ENCODE results near the gene UBE2D2. TPM values are rescaled to one million over a fixed set of nuclear protein-coding genes. Genes with fewer than 3 reads are reported as not detected.

The UBE2D2 gene
- total and polyA plus RNA-seq, 5 experiments from 2014 or later = 223 to 403 (median 356) TPM

GRCh38 chr5:139631520-139632165, 70.5 kb downstream of the UBE2D2 start:
- DNase-seq (no peak), ATAC-seq (no peak)
- POLR2A ChIA-PET = interaction anchor here (0.7 to 6.6 kb wide), 5 partner anchors 53 to 129 kb away, joined by 3 to 41 read pairs (median 3); partner anchors contain the start of gene UBE2D2
- Mint-ChIP-seq H3K4me3 (no peak overlapping the region), H3K4me1 (peaks cover 19 to 39% (median 36%) of the 10 kb centered on the region in 4 donors), H3K27ac (peak overlapping the region in 4 of 10 donors; percentile 13 to 39 (median 26)), H3K9me3 (no peaks in the 10 kb centered on the region), H3K27me3 (no peaks in the 10 kb centered on the region), H3K36me3 (peaks cover 0 to 36% (median 0%) of the 10 kb centered on the region in 3 donors)

GRCh38 chr5:139633295-139634027, 72.3 kb downstream of the UBE2D2 start:
- H3K36me3 Mint-ChIP-seq = peaks cover 0 to 19% (median 0%) of the 10 kb centered on the region in 3 donors
- H3K27ac Mint-ChIP-seq = peak overlapping the region in 9 of 10 donors; percentile 20 to 83 (median 45)
- DNase-seq (peak; percentile 39 to 76 (median 61)), ATAC-seq (peak; percentile 30 to 41)
- H3K4me3 Mint-ChIP-seq = no peak overlapping the region
- no peaks in the 10 kb centered on the region for H3K27me3 Mint-ChIP-seq
- peaks cover 26 to 50% (median 45%) of the 10 kb centered on the region in 4 donors for H3K4me1 Mint-ChIP-seq
- POLR2A ChIA-PET = interaction anchor here (0.5 to 6.6 kb wide), 11 partner anchors 11 to 216 kb away, joined by 3 to 41 read pairs (median 5); partner anchors contain the start of gene UBE2D2
- no peaks in the 10 kb centered on the region for H3K9me3 Mint-ChIP-seq

- Mint-ChIP-seq H3K27me3 (no peaks in the 10 kb centered on the region), H3K36me3 (peaks cover 0 to 16% (median 0%) of the 10 kb centered on the region in 3 donors)
These were observed 72.8 kb downstream of the UBE2D2 start for GRCh38 chr5:139634028-139634325.

GRCh38 chr5:139634541-139634940, 73.4 kb downstream of the UBE2D2 start:
- POLR2A ChIA-PET = interaction anchor here (0.6 to 6.6 kb wide), 9 partner anchors 10 to 136 kb away, joined by 3 to 41 read pairs (median 7); partner anchors contain the start of gene CXXC5
- H3K36me3 Mint-ChIP-seq = peaks cover 0 to 10% (median 0%) of the 10 kb centered on the region in 3 donors
- peak in 1 of 10 donors; percentile 38 for DNase-seq
- no peak for ATAC-seq
- H3K4me3 Mint-ChIP-seq = peak overlapping the region in 1 of 10 donors; percentile 28
- peak overlapping the region in 5 of 10 donors; percentile 31 to 89 (median 77) for H3K27ac Mint-ChIP-seq
- H3K4me1 Mint-ChIP-seq = peaks cover 28 to 57% (median 52%) of the 10 kb centered on the region in 4 donors
- no peaks in the 10 kb centered on the region for H3K9me3 Mint-ChIP-seq
- no peaks in the 10 kb centered on the region for H3K27me3 Mint-ChIP-seq

More at GRCh38 chr5:139634028-139634325, 72.8 kb downstream of the UBE2D2 start:
- Mint-ChIP-seq H3K4me3 (no peak overlapping the region), H3K4me1 (peaks cover 28 to 56% (median 50%) of the 10 kb centered on the region in 4 donors), H3K9me3 (no peaks in the 10 kb centered on the region), H3K27ac (peak overlapping the region in 5 of 10 donors; percentile 31 to 67 (median 49))
- ATAC-seq = no peak
- peak in 1 of 10 donors; percentile 57 for DNase-seq
- POLR2A ChIA-PET = interaction anchor here (0.6 to 6.6 kb wide), 10 partner anchors 11 to 137 kb away, joined by 3 to 41 read pairs (median 4); partner anchors contain the start of genes CXXC5 and UBE2D2

GRCh38 chr5:139635191-139635590, 74.1 kb downstream of the UBE2D2 start:
- Mint-ChIP-seq H3K27ac (peak overlapping the region; percentile 48 to 89 (median 82)), H3K27me3 (no peaks in the 10 kb centered on the region), H3K9me3 (no peaks in the 10 kb centered on the region), H3K4me3 (peak overlapping the region in 3 of 10 donors; percentile 8 to 75 (median 43)), H3K4me1 (peaks cover 28 to 57% (median 55%) of the 10 kb centered on the region in 4 donors), H3K36me3 (peaks cover 0 to 5% (median 0%) of the 10 kb centered on the region in 3 donors)
- DNase-seq = no peak
- ATAC-seq = no peak
- POLR2A ChIA-PET = interaction anchor here (0.5 to 6.6 kb wide), 15 partner anchors 8 to 136 kb away, joined by 3 to 116 read pairs (median 7); partner anchors contain the start of genes CXXC5 and UBE2D2

GRCh38 chr5:139635606-139636206, 74.6 kb downstream of the UBE2D2 start:
- Mint-ChIP-seq H3K4me1 (peaks cover 28 to 57% (median 55%) of the 10 kb centered on the region in 4 donors), H3K27ac (peak overlapping the region; percentile 62 to 91 (median 86)), H3K4me3 (peak overlapping the region; percentile 57 to 87 (median 85)), H3K27me3 (no peaks in the 10 kb centered on the region), H3K9me3 (no peaks in the 10 kb centered on the region), H3K36me3 (peaks cover 0 to 3% (median 0%) of the 10 kb centered on the region in 3 donors)
- DNase-seq (peak in 2 of 10 donors; percentile 34 to 59), ATAC-seq (peak; percentile 9 to 20)
- POLR2A ChIA-PET = interaction anchor here (0.5 to 6.6 kb wide), 20 partner anchors 8 to 130 kb away, joined by 3 to 116 read pairs (median 6); partner anchors contain the start of genes CXXC5 and UBE2D2

GRCh38 chr5:139636207-139636792, 75.2 kb downstream of the UBE2D2 start:
- DNase-seq (peak in 9 of 10 donors; percentile 57 to 88 (median 72)), ATAC-seq (peak; percentile 79 to 91)
- Mint-ChIP-seq H3K4me1 (peaks cover 28 to 57% (median 55%) of the 10 kb centered on the region in 4 donors), H3K27me3 (no peaks in the 10 kb centered on the region), H3K36me3 (no peaks in the 10 kb centered on the region), H3K9me3 (no peaks in the 10 kb centered on the region), H3K27ac (peak overlapping the region; percentile 32 to 91 (median 86)), H3K4me3 (peak overlapping the region; percentile 57 to 87 (median 85))
- POLR2A ChIA-PET = interaction anchor here (0.6 to 6.6 kb wide), 20 partner anchors 9 to 129 kb away, joined by 3 to 116 read pairs (median 5); partner anchors contain the start of genes CXXC5 and UBE2D2

GRCh38 chr5:139636975-139637408, 75.9 kb downstream of the UBE2D2 start:
- peaks cover 30 to 63% (median 55%) of the 10 kb centered on the region in 4 donors for H3K4me1 Mint-ChIP-seq
- no peaks in the 10 kb centered on the region for H3K27me3 Mint-ChIP-seq
- H3K27ac Mint-ChIP-seq = peak overlapping the region in 9 of 10 donors; percentile 32 to 89 (median 85)
- POLR2A ChIA-PET = interaction anchor here (0.7 to 6.6 kb wide), 16 partner anchors 12 to 155 kb away, joined by 3 to 116 read pairs (median 6); partner anchors contain the start of genes CXXC5, STING1 and UBE2D2
- no peaks in the 10 kb centered on the region for H3K9me3 Mint-ChIP-seq
- ATAC-seq = peak in 1 of 2 donors; percentile 12
- peak in 1 of 10 donors; percentile 61 for DNase-seq
- H3K36me3 Mint-ChIP-seq = no peaks in the 10 kb centered on the region
- peak overlapping the region; percentile 57 to 87 (median 85) for H3K4me3 Mint-ChIP-seq

- Mint-ChIP-seq H3K4me1 (peaks cover 30 to 66% (median 53%) of the 10 kb centered on the region in 4 donors), H3K9me3 (no peaks in the 10 kb centered on the region), H3K27me3 (no peaks in the 10 kb centered on the region), H3K36me3 (no peaks in the 10 kb centered on the region), H3K4me3 (peak overlapping the region; percentile 63 to 86 (median 76)), H3K27ac (peak overlapping the region; percentile 14 to 85 (median 72))
- ATAC-seq (peak; percentile 33 to 39), DNase-seq (peak; percentile 35 to 71 (median 50))
- POLR2A ChIA-PET = interaction anchor here (0.7 to 6.6 kb wide), 11 partner anchors 11 to 223 kb away, joined by 3 to 116 read pairs (median 12); partner anchors contain the start of genes CXXC5, STING1 and UBE2D2
These were observed 76.4 kb downstream of the UBE2D2 start for GRCh38 chr5:139637438-139638089.

- DNase-seq (peak in 3 of 10 donors; percentile 17 to 58 (median 23)), ATAC-seq (peak in 1 of 2 donors; percentile 4)
- Mint-ChIP-seq H3K4me3 (peak overlapping the region; percentile 63 to 85 (median 72)), H3K27ac (peak overlapping the region; percentile 14 to 82 (median 70)), H3K36me3 (no peaks in the 10 kb centered on the region), H3K27me3 (no peaks in the 10 kb centered on the region), H3K9me3 (no peaks in the 10 kb centered on the region), H3K4me1 (peaks cover 30 to 65% (median 50%) of the 10 kb centered on the region in 4 donors)
- POLR2A ChIA-PET = interaction anchor here (0.5 to 6.6 kb wide), 11 partner anchors 10 to 224 kb away, joined by 3 to 116 read pairs (median 3); partner anchors contain the start of gene CXXC5
These were observed 77.1 kb downstream of the UBE2D2 start for GRCh38 chr5:139638090-139638735.
